Calu3 (cell line): ENCODE results near the gene FBXW11. TPM values are rescaled to one million over a fixed set of nuclear protein-coding genes. Genes with fewer than 3 reads are reported as not detected.

Experiments
- BruUV-seq: library from RNA; stranded (reverse); fragments of 400-500 nt; replicated peaks from 2 replicates; lab custom pipeline; 2021; lab: Mats Ljungman, UMichigan
- CTCF ChIA-PET: fragments of 300-600 bp; sonication (Branson Sonifier 250); formaldehyde crosslinking; loops from one replicate; lab custom pipeline; 2022; ENCODE audit warnings: antibody characterized with exemption; lab: Charles Lee
- DNase-seq: peaks from one replicate; pipeline ENCODE4 v3.0.0; 2022
- H3K27ac Mint-ChIP-seq: one replicate; pipeline ENCODE4 v1.8.0; 2022; ENCODE audit warnings: mixed read lengths; ENCODE audit not compliant: unreplicated experiment
- H3K27me3 Mint-ChIP-seq: one replicate; pipeline ENCODE4 v1.8.0; 2022; ENCODE audit warnings: mixed read lengths; ENCODE audit not compliant: unreplicated experiment
- H3K36me3 Mint-ChIP-seq: one replicate; pipeline ENCODE4 v1.8.0; 2022; ENCODE audit warnings: mild to moderate bottlenecking, moderate library complexity, mixed read lengths; ENCODE audit not compliant: insufficient read depth, unreplicated experiment
- H3K4me1 Mint-ChIP-seq: one replicate; pipeline ENCODE4 v1.8.0; 2022; ENCODE audit warnings: mild to moderate bottlenecking, low read depth, mixed read lengths; ENCODE audit not compliant: unreplicated experiment
- H3K4me3 Mint-ChIP-seq: one replicate; pipeline ENCODE4 v1.8.0; 2022; ENCODE audit warnings: mild to moderate bottlenecking, low read depth, moderate library complexity, mixed read lengths; ENCODE audit not compliant: unreplicated experiment
- H3K9me3 Mint-ChIP-seq: one replicate; pipeline ENCODE4 v1.8.0; 2022; ENCODE audit warnings: low read depth, mixed read lengths; ENCODE audit not compliant: unreplicated experiment
- CTCF ChIP-seq: fragments of 200-600 bp; IDR thresholded peaks from one replicate; pipeline ENCODE4 v1.8.0; 2022; ENCODE audit warnings: antibody characterized with exemption; ENCODE audit not compliant: unreplicated experiment
- intact Hi-C: fragments of 100-400 bp; cut with micrococcal nuclease; formaldehyde crosslinking; loops from one replicate; pipeline ENCODE4 v1.10.0; 2022; ENCODE audit not compliant: unreplicated experiment
- total RNA-seq: library from RNA; stranded (reverse); gene quantifications from 2 replicates; pipeline ENCODE4 v1.2.3, GENCODE V29; 2022

Gene FBXW11
- total RNA-seq, 1 experiment from 2014 or later, result 63.3 TPM

- CTCF ChIA-PET, result interaction anchor here (0.6 to 1.1 kb wide), 4 partner anchors 28 to 905 kb away, joined by 3 to 7 read pairs (median 4); no protein-coding TSS in a partner anchor
- H3K4me3 Mint-ChIP-seq, result no peak overlapping the region
- H3K27me3 Mint-ChIP-seq, result no peaks in the 10 kb centered on the region
- intact Hi-C loops, result no loop called here
- no TSS peak for BruUV-seq
- no peaks in the 10 kb centered on the region for H3K4me1 Mint-ChIP-seq
- H3K27ac Mint-ChIP-seq, result no peak overlapping the region
- no peak for TF ChIP-seq CTCF
- peaks cover 9% of the 10 kb centered on the region for H3K36me3 Mint-ChIP-seq
- no peak for DNase-seq
- H3K9me3 Mint-ChIP-seq, result no peaks in the 10 kb centered on the region
These were observed 107.6 kb downstream of the FBXW11 start for GRCh38 chr5:171898879-171899278.

- Mint-ChIP-seq H3K4me1 (no peaks in the 10 kb centered on the region), H3K36me3 (peaks cover 9% of the 10 kb centered on the region), H3K9me3 (no peaks in the 10 kb centered on the region), H3K4me3 (no peak overlapping the region), H3K27ac (no peak overlapping the region), H3K27me3 (no peaks in the 10 kb centered on the region)
- TF ChIP-seq CTCF, result no peak
- CTCF ChIA-PET, result interaction anchor here (0.6 to 0.9 kb wide), 3 partner anchors 28 to 906 kb away, joined by 3 to 7 read pairs (median 4); no protein-coding TSS in a partner anchor
- DNase-seq, result no peak
- intact Hi-C loops, result no loop called here
- no TSS peak for BruUV-seq
These were observed 108.1 kb downstream of the FBXW11 start for GRCh38 chr5:171898386-171898785.

- Mint-ChIP-seq H3K36me3 (peaks cover 9% of the 10 kb centered on the region), H3K9me3 (no peaks in the 10 kb centered on the region), H3K4me3 (no peak overlapping the region), H3K4me1 (no peaks in the 10 kb centered on the region), H3K27me3 (no peaks in the 10 kb centered on the region), H3K27ac (no peak overlapping the region)
- TF ChIP-seq CTCF, result no peak
- intact Hi-C loops, result no loop called here
- BruUV-seq, result no TSS peak
- CTCF ChIA-PET, result no interaction called here
- no peak for DNase-seq
These were observed 109.2 kb downstream of the FBXW11 start for GRCh38 chr5:171897231-171897630.

- no peaks in the 10 kb centered on the region for H3K4me1 Mint-ChIP-seq
- BruUV-seq, result no TSS peak
- H3K36me3 Mint-ChIP-seq, result peaks cover 11% of the 10 kb centered on the region
- TF ChIP-seq CTCF, result no peak
- no peak overlapping the region for H3K27ac Mint-ChIP-seq
- no peak for DNase-seq
- intact Hi-C loops, result no loop called here
- no peaks in the 10 kb centered on the region for H3K9me3 Mint-ChIP-seq
- H3K4me3 Mint-ChIP-seq, result no peak overlapping the region
- H3K27me3 Mint-ChIP-seq, result no peaks in the 10 kb centered on the region
- CTCF ChIA-PET, result no interaction called here
These were observed 111.4 kb downstream of the FBXW11 start for GRCh38 chr5:171895081-171895480.
